NB4 (cell line): ENCODE results near the gene TIMM10.

Experiments used
- CTCF ChIP-seq: IDR thresholded peaks from one replicate; pipeline ENCODE4 v1.5.1; 2012; ENCODE audit warnings: low read depth, low read length
- MYC ChIP-seq: IDR thresholded peaks from 2 replicates; pipeline ENCODE4 v1.6.1; 2011; ENCODE audit warnings: low read depth, low read length
- POLR2A ChIP-seq: IDR thresholded peaks from 2 replicates; pipeline ENCODE4 v1.6.1; 2011; ENCODE audit warnings: mild to moderate bottlenecking; ENCODE audit not compliant: insufficient read length; ENCODE audit errors: extremely low read depth

- TF ChIP-seq CTCF: no peak
- no peak for TF ChIP-seq POLR2A
- no peak for TF ChIP-seq MYC
Measured at GRCh38 chr11:57544566-57544965, 14.0 kb upstream of the TIMM10 start.
